HG02588 (cell line): Measurements from ENCODE around the gene DYRK1B.

Experiments used
- ATAC-seq: cut with Tn5 transposase; IDR thresholded peaks from one replicate; pipeline ENCODE4 v1.9.1; 2021; ENCODE audit warnings: mild to moderate bottlenecking, moderate library complexity; ENCODE audit not compliant: unreplicated experiment

The DYRK1B gene

GRCh38 chr19:39864118-39864517, 30.2 kb upstream of the DYRK1B start:
- no peak for ATAC-seq

GRCh38 chr19:39858541-39858940, 24.6 kb upstream of the DYRK1B start:
- no peak for ATAC-seq

- ATAC-seq = no peak
These were observed 18.9 kb upstream of the DYRK1B start for GRCh38 chr19:39852882-39853281.

GRCh38 chr19:39850892-39851291, 16.9 kb upstream of the DYRK1B start:
- ATAC-seq = no peak

- ATAC-seq = no peak
These were observed 14.4 kb upstream of the DYRK1B start for GRCh38 chr19:39848392-39848791.

- no peak for ATAC-seq
These were observed 13.6 kb upstream of the DYRK1B start for GRCh38 chr19:39847525-39847924.

GRCh38 chr19:39846678-39847486, 12.9 kb upstream of the DYRK1B start:
- no peak for ATAC-seq

- peak; percentile 72 for ATAC-seq
These were observed 12.1 kb upstream of the DYRK1B start, which contains the start of gene FBL for GRCh38 chr19:39845933-39846677. TSS of gene FBL (minus strand) at chr19:39846379. CDS start at chr19:39846300, 79 bp downstream.

GRCh38 chr19:39845584-39845932, 11.6 kb upstream of the DYRK1B start:
- no peak for ATAC-seq

- ATAC-seq = no peak
These were observed 11.2 kb upstream of the DYRK1B start for GRCh38 chr19:39845172-39845571.

- ATAC-seq = no peak
These were observed 10.2 kb upstream of the DYRK1B start for GRCh38 chr19:39843919-39844793.

- no peak for ATAC-seq
These were observed 8.9 kb upstream of the DYRK1B start for GRCh38 chr19:39842693-39843435.

- no peak for ATAC-seq
These were observed 7.1 kb upstream of the DYRK1B start for GRCh38 chr19:39841041-39841440.

- no peak for ATAC-seq
These were observed 6.5 kb upstream of the DYRK1B start for GRCh38 chr19:39840492-39840891.

GRCh38 chr19:39839678-39840327, 5.8 kb upstream of the DYRK1B start:
- ATAC-seq = no peak

- no peak for ATAC-seq
These were observed 4.6 kb upstream of the DYRK1B start for GRCh38 chr19:39838569-39838968.

- no peak for ATAC-seq
These were observed 4.0 kb upstream of the DYRK1B start for GRCh38 chr19:39837978-39838377.

GRCh38 chr19:39834287-39834841, 402 bp upstream of the DYRK1B start:
- no peak for ATAC-seq

- ATAC-seq = no peak
These were observed 850 bp downstream of the DYRK1B start for GRCh38 chr19:39833160-39833463.
